Suprapubic skin (tissue), 4 donors: ENCODE results near the gene LCNL1.

Experiments used
- EP300 ChIP-seq: sonication (generic); formaldehyde crosslinking; IDR thresholded peaks from one replicate; pipeline ENCODE4 v1.6.1; 2017; ENCODE audit warnings: antibody characterized with exemption
- POLR2A ChIP-seq, 2 donors: fragments of 450-650 bp; IDR thresholded peaks; one replicate each; pipeline ENCODE4 v1.6.1; 2017; ENCODE audit warnings: antibody characterized with exemption in 2 of 2, mild to moderate bottlenecking in 2 of 2, moderate library complexity in 2 of 2
- POLR2AphosphoS5 ChIP-seq, 3 donors: sonication (generic); formaldehyde crosslinking; IDR thresholded peaks; one replicate each; pipeline ENCODE4 v1.6.1; 2017; ENCODE audit warnings: antibody characterized with exemption in 3 of 3
- TF ChIP-seq, protein P1 (sequence below), 2 donors: fragments of 200-600 bp in 1 of 2; fragments of 450-650 bp in 1 of 2; sonication (generic) in 1 of 2; IDR thresholded peaks; one replicate each; pipeline ENCODE4 v1.5.1; 2016 to 2019; ENCODE audit warnings: antibody characterized with exemption in 2 of 2, mild to moderate bottlenecking in 1 of 2, moderate library complexity in 1 of 2

DNA sequence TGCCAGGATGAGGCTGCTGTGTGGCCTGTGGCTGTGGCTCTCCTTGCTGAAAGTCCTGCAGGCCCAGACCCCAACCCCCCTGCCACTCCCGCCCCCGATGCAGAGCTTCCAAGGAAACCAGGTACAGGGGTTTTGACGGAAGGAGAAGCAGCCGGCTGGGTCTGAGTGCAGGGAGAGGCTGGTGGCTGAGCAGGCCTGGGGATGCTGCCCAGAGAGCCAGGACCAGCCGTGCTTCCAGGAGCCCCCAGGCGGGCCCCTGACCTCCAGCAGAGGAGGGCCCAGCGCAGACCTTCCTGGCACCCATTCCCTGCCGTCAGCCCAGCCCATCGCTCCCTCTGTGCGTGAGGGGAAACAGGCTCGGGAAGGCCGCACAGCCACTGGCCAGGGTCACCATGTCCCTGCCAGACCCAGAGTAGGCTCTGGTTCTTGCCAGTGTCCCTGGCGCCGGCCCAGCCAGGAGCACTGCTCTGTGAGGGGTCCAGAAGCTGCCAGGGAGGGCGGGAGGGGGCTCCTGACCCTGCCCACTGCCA lies 30.4 kb upstream of the LCNL1 start:
- TF ChIP-seq POLR2A (IDR thresholded peaks at IDR 0.05), result no peak
- TF ChIP-seq, protein P1, sequence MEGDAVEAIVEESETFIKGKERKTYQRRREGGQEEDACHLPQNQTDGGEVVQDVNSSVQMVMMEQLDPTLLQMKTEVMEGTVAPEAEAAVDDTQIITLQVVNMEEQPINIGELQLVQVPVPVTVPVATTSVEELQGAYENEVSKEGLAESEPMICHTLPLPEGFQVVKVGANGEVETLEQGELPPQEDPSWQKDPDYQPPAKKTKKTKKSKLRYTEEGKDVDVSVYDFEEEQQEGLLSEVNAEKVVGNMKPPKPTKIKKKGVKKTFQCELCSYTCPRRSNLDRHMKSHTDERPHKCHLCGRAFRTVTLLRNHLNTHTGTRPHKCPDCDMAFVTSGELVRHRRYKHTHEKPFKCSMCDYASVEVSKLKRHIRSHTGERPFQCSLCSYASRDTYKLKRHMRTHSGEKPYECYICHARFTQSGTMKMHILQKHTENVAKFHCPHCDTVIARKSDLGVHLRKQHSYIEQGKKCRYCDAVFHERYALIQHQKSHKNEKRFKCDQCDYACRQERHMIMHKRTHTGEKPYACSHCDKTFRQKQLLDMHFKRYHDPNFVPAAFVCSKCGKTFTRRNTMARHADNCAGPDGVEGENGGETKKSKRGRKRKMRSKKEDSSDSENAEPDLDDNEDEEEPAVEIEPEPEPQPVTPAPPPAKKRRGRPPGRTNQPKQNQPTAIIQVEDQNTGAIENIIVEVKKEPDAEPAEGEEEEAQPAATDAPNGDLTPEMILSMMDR (IDR thresholded peaks at IDR 0.05), result no peak
- TF ChIP-seq EP300, result no peak
- no peak for TF ChIP-seq POLR2AphosphoS5 (IDR thresholded peaks at IDR 0.05)
